ENCODE data around the gene SCYL1.

- TF ChIP-seq CTCF (IDR thresholded peaks at IDR 0.05) (no peak), POLR2AphosphoS5 (IDR thresholded peaks at IDR 0.05) (no peak)
Measured at GRCh38 chr11:65583589-65583988, 58.7 kb downstream of the SCYL1 start.
